GM20000 (cell line): ENCODE measurements around the gene LRRC18.

Experiments
- DNase-seq: peaks from one replicate; pipeline ENCODE4 v3.0.0; 2012; ENCODE audit warnings: low spot score
- CTCF ChIP-seq: IDR thresholded peaks from 2 replicates; pipeline ENCODE4 v1.5.1; 2012; ENCODE audit warnings: mild to moderate bottlenecking, control low read depth; ENCODE audit errors: extremely low read depth, missing control alignments

LRRC18 gene

GRCh38 chr10:48929413-48929990, 10.1 kb downstream of the LRRC18 start:
- DNase-seq: no peak
- TF ChIP-seq CTCF: no peak

- DNase-seq: no peak
- TF ChIP-seq CTCF: no peak
Observed at GRCh38 chr10:48926764-48927540, 12.7 kb downstream of the LRRC18 start.

- TF ChIP-seq CTCF: no peak
- no peak for DNase-seq
Observed at GRCh38 chr10:48926255-48926654, 13.4 kb downstream of the LRRC18 start.

- no peak for DNase-seq
- no peak for TF ChIP-seq CTCF
Observed at GRCh38 chr10:48924988-48925387, 14.7 kb downstream of the LRRC18 start.

- no peak for TF ChIP-seq CTCF
- DNase-seq: no peak
Observed at GRCh38 chr10:48923748-48924147, 15.9 kb downstream of the LRRC18 start.

GRCh38 chr10:48913674-48914073, 26.0 kb downstream of the LRRC18 start:
- no peak for DNase-seq
- TF ChIP-seq CTCF: no peak

GRCh38 chr10:48910548-48910947, 29.1 kb downstream of the LRRC18 start:
- DNase-seq: no peak
- no peak for TF ChIP-seq CTCF
